Transverse colon (tissue), 3 donors: ENCODE results near the gene CAV2.

Experiments used
- EP300 ChIP-seq: sonication (generic); formaldehyde crosslinking; IDR thresholded peaks from one replicate; pipeline ENCODE4 v1.6.1; 2017; ENCODE audit warnings: antibody characterized with exemption, low read depth
- TF ChIP-seq, protein P1 (sequence below), 5 experiments: fragments of 200-600 bp in 3 of 5; fragments of 450-650 bp in 2 of 5; sonication (generic) in 3 of 5; IDR thresholded peaks; 1 replicate in 2 of 5; 2 replicates in 3 of 5; pipeline ENCODE4 v1.5.1; 2016 to 2017; ENCODE audit warnings: antibody characterized with exemption in 5 of 5, inconsistent platforms in 3 of 5, mild to moderate bottlenecking in 2 of 5, moderate library complexity in 1 of 5

DNA sequence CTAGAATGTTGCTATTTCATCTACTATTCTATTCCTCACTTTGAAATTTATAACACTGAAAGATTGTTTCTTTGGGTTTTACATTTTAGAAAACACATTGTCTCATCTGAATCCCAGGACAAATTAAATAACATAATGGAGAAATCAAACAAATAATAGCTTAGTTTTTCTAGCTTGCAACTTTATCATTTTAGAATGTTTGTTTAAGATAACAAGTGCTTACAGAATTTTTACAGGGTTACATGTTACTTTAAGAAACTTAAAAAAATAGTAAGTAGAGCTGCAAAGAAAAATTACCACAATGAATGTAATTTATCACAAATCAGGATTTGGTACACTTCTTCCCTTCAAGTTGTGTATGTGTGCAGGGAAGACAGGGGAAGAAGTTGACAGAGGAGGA is 11.3 kb downstream of the CAV2 start:
- TF ChIP-seq, protein P1, sequence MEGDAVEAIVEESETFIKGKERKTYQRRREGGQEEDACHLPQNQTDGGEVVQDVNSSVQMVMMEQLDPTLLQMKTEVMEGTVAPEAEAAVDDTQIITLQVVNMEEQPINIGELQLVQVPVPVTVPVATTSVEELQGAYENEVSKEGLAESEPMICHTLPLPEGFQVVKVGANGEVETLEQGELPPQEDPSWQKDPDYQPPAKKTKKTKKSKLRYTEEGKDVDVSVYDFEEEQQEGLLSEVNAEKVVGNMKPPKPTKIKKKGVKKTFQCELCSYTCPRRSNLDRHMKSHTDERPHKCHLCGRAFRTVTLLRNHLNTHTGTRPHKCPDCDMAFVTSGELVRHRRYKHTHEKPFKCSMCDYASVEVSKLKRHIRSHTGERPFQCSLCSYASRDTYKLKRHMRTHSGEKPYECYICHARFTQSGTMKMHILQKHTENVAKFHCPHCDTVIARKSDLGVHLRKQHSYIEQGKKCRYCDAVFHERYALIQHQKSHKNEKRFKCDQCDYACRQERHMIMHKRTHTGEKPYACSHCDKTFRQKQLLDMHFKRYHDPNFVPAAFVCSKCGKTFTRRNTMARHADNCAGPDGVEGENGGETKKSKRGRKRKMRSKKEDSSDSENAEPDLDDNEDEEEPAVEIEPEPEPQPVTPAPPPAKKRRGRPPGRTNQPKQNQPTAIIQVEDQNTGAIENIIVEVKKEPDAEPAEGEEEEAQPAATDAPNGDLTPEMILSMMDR (IDR thresholded peaks at IDR 0.05), result no peak
- no peak for TF ChIP-seq EP300
